IMR-90 (cell line): Measurements from ENCODE around the gene FRY. TPM values are rescaled to one million over a fixed set of nuclear protein-coding genes. Genes with fewer than 3 reads are reported as not detected.
A peak's percentile ranks its signal among the peaks of the same experiment; 100 is the strongest.

ENCODE experiments used
- ATAC-seq: fragments of 200-7000 bp; cut with Tn5 transposase; 2 replicates; pipeline ENCODE4 v1.9.1; 2020; ENCODE audit warnings: low read depth, mild to moderate bottlenecking, moderate library complexity
- BruUV-seq: library from RNA; stranded (reverse); fragments of 400-500 nt; replicated peaks from 2 replicates; lab custom pipeline; 2021; lab: Mats Ljungman, UMichigan
- CTCF ChIA-PET: fragments of 300-600 bp; formaldehyde crosslinking; extraction: SDS; loops from one replicate; lab custom pipeline; 2021; ENCODE audit warnings: antibody characterized with exemption; lab: Yijun Ruan, JAX
- POLR2A ChIA-PET: fragments of 300-600 bp; sonication (Branson Sonifier 250); formaldehyde crosslinking; loops from one replicate; lab custom pipeline; 2022; ENCODE audit warnings: antibody characterized with exemption; ENCODE audit not compliant: unreplicated experiment; lab: Charles Lee
- DNase-seq: peaks from one replicate; pipeline ENCODE4 v3.0.0; 2013
- H2AFZ ChIP-seq: replicated peaks from 2 replicates; pipeline ENCODE3; 2013; ENCODE audit warnings: low read length, mild to moderate bottlenecking; ENCODE audit not compliant: poor library complexity
- H2AK5ac ChIP-seq: 2 replicates; pipeline ENCODE4 v1.6.1; 2013; ENCODE audit warnings: low read depth, low read length, inconsistent platforms
- H2AK9ac ChIP-seq: replicated peaks from 2 replicates; pipeline ENCODE3; 2013; ENCODE audit warnings: mild to moderate bottlenecking, low read depth, low read length, moderate library complexity; ENCODE audit not compliant: poor library complexity
- H2BK120ac ChIP-seq: 2 replicates; pipeline ENCODE4 v1.6.1; 2013; ENCODE audit warnings: low read depth, low read length, inconsistent platforms
- H2BK15ac ChIP-seq: 3 replicates; pipeline ENCODE4 v1.6.1; 2013; ENCODE audit warnings: low read depth, low read length, inconsistent platforms
- H2BK20ac ChIP-seq: 2 replicates; pipeline ENCODE4 v1.6.1; 2013; ENCODE audit warnings: low read depth, mild to moderate bottlenecking, inconsistent platforms, low read length, moderate library complexity
- H2BK5ac ChIP-seq: 2 replicates; pipeline ENCODE4 v1.6.1; 2013; ENCODE audit warnings: mild to moderate bottlenecking, low read depth, low read length, inconsistent platforms; ENCODE audit not compliant: poor library complexity, severe bottlenecking
- H3K14ac ChIP-seq: replicated peaks from 2 replicates; pipeline ENCODE4 v1.6.1; 2013; ENCODE audit warnings: low read depth, low read length, inconsistent platforms
- H3K18ac ChIP-seq: 2 replicates; pipeline ENCODE4 v1.6.1; 2013; ENCODE audit warnings: low read depth, low read length, control low read depth
- H3K23ac ChIP-seq: 2 replicates; pipeline ENCODE4 v1.6.1; 2013; ENCODE audit warnings: low read depth, low read length, inconsistent platforms
- H3K27ac ChIP-seq: 2 replicates; pipeline ENCODE4 v1.5.1; 2013; ENCODE audit warnings: mild to moderate bottlenecking, control low read depth, low read length; ENCODE audit not compliant: insufficient read depth
- H3K27me3 ChIP-seq: 2 replicates; pipeline ENCODE4 v1.6.1; 2013; ENCODE audit warnings: low read length; ENCODE audit not compliant: control insufficient read depth, insufficient read depth
- H3K36me3 ChIP-seq: 2 replicates; pipeline ENCODE4 v1.6.1; 2013; ENCODE audit warnings: low read length, mixed read lengths; ENCODE audit not compliant: control insufficient read depth, insufficient read depth
- H3K4ac ChIP-seq: 2 replicates; pipeline ENCODE4 v1.6.1; 2013; ENCODE audit warnings: low read depth, low read length, inconsistent platforms
- H3K4me1 ChIP-seq: 2 replicates; pipeline ENCODE4 v1.6.1; 2013; ENCODE audit warnings: low read length, mixed read lengths; ENCODE audit not compliant: control insufficient read depth, insufficient read depth
- H3K4me2 ChIP-seq: 2 replicates; pipeline ENCODE4 v1.6.1; 2013; ENCODE audit warnings: low read depth, mild to moderate bottlenecking, control low read depth, low read length, moderate library complexity
- H3K4me3 ChIP-seq: 2 replicates; pipeline ENCODE4 v1.5.1; 2013; ENCODE audit warnings: low read depth, mild to moderate bottlenecking, control low read depth, low read length, moderate library complexity; ENCODE audit not compliant: insufficient read depth
- H3K56ac ChIP-seq: 2 replicates; pipeline ENCODE4 v1.6.1; 2013; ENCODE audit warnings: low read length, inconsistent platforms; ENCODE audit not compliant: insufficient read depth; ENCODE audit errors: extremely low read depth
- H3K79me1 ChIP-seq, 2 experiments: 2 replicates each; pipeline ENCODE4 v1.6.1; 2013; ENCODE audit warnings: low read length in 2 of 2, inconsistent platforms in 1 of 2, low read depth in 1 of 2
- H3K9ac ChIP-seq: 2 replicates; pipeline ENCODE4 v1.6.1; 2013; ENCODE audit warnings: low read depth, low read length, control low read depth
- H3K9me1 ChIP-seq: 2 replicates; pipeline ENCODE4 v1.6.1; 2013; ENCODE audit warnings: low read length, inconsistent platforms; ENCODE audit not compliant: insufficient read depth
- H3K9me3 ChIP-seq: 2 replicates; pipeline ENCODE4 v1.6.1; 2013; ENCODE audit warnings: low read length; ENCODE audit not compliant: control insufficient read depth, insufficient read depth
- H4K20me1 ChIP-seq: 2 replicates; pipeline ENCODE4 v1.6.1; 2013; ENCODE audit warnings: low read length, inconsistent platforms; ENCODE audit not compliant: insufficient read depth
- H4K5ac ChIP-seq: 2 replicates; pipeline ENCODE4 v1.6.1; 2013; ENCODE audit warnings: mild to moderate bottlenecking, low read depth, low read length, control low read depth
- H4K8ac ChIP-seq, 2 experiments: 2 replicates each; pipeline ENCODE4 v1.6.1; 2013; ENCODE audit warnings: low read depth in 2 of 2, low read length in 2 of 2, control low read depth in 1 of 2, inconsistent platforms in 1 of 2
- H4K91ac ChIP-seq: 2 replicates; pipeline ENCODE4 v1.6.1; 2013; ENCODE audit warnings: low read depth, low read length, inconsistent platforms; ENCODE audit not compliant: insufficient read depth
- CEBPB ChIP-seq: IDR thresholded peaks from 2 replicates; pipeline ENCODE4 v1.6.1; 2012; ENCODE audit warnings: low read depth, low read length, improper control_type of control experiment
- FOS ChIP-seq: fragments of 150-350 bp; IDR thresholded peaks from 2 replicates; pipeline ENCODE4 v1.6.1; 2016; ENCODE audit warnings: low read depth, low read length
- MAFK ChIP-seq: IDR thresholded peaks from 2 replicates; pipeline ENCODE4 v1.6.1; 2012; ENCODE audit warnings: low read depth, low read length, improper control_type of control experiment
- MAZ ChIP-seq: IDR thresholded peaks from 2 replicates; pipeline ENCODE4 v1.6.1; 2012; ENCODE audit warnings: low read depth, mild to moderate bottlenecking, low read length, improper control_type of control experiment, moderate library complexity, borderline replicate concordance
- NFE2L2 ChIP-seq: fragments of 150-350 bp; IDR thresholded peaks from 2 replicates; pipeline ENCODE4 v1.6.1; 2016; ENCODE audit warnings: low read depth, mild to moderate bottlenecking, low read length
- RAD21 ChIP-seq: IDR thresholded peaks from 2 replicates; pipeline ENCODE4 v1.6.1; 2012; ENCODE audit warnings: low read length, improper control_type of control experiment
- SMC3 ChIP-seq: fragments of 150-350 bp; IDR thresholded peaks from 2 replicates; pipeline ENCODE4 v1.6.1; 2016; ENCODE audit warnings: low read depth, mild to moderate bottlenecking, antibody characterized with exemption, low read length, moderate library complexity
- WGBS, 2 experiments: methylation state at CpG; one replicate each; pipeline versions ENCODE4 v1.1.5 to v1.1.7; 2013; ENCODE audit warnings: missing lambda C conversion rate in 2 of 2; ENCODE audit not compliant: insufficient read length in 1 of 2; ENCODE audit errors: extremely low coverage in 2 of 2; 5-methylcytosine and 5-hydroxymethylcytosine counted together
- dilution Hi-C: fragments of 300-500 bp; cut with HindIII; formaldehyde crosslinking; loops from one replicate; pipeline ENCODE4 v1.14.3; 2018; ENCODE audit warnings: low sequenced_read_pairs; ENCODE audit not compliant: unreplicated experiment
- in situ Hi-C: fragments of 300-500 bp; cut with MboI; formaldehyde crosslinking; loops from 3 replicates; pipeline ENCODE4 v1.14.3; 2019; ENCODE audit warnings: low sequenced_read_pairs, inconsistent platforms, mixed read lengths
- intact Hi-C: fragments of 100-400 bp; cut with micrococcal nuclease; formaldehyde crosslinking; loops from 2 replicates; pipeline ENCODE4 v1.10.0; 2022
- polyA plus RNA-seq, 3 experiments: library from polyadenylated mRNA; depleted of rRNA; stranded (reverse); fragments of >200 nt; gene quantifications; 2 replicates each; pipeline ENCODE4 v1.2.3, GENCODE V29; 2012; ENCODE audit warnings: low replicate concordance in 1 of 3
- total RNA-seq: library from RNA; depleted of rRNA; stranded (reverse); fragments of >200 nt; gene quantifications from 2 replicates; pipeline ENCODE4 v1.2.3, GENCODE V29; 2012
- TF ChIP-seq, protein P1 (sequence below): fragments of 150-350 bp; IDR thresholded peaks from 2 replicates; pipeline ENCODE4 v1.6.1; 2016; ENCODE audit warnings: low read depth, mild to moderate bottlenecking, low read length, moderate library complexity, borderline replicate concordance

The FRY gene
- total and polyA plus RNA-seq, 2 of the 4 experiments (the other 2 are of a cell fraction) = 3.0 to 4.8 TPM

DNA sequence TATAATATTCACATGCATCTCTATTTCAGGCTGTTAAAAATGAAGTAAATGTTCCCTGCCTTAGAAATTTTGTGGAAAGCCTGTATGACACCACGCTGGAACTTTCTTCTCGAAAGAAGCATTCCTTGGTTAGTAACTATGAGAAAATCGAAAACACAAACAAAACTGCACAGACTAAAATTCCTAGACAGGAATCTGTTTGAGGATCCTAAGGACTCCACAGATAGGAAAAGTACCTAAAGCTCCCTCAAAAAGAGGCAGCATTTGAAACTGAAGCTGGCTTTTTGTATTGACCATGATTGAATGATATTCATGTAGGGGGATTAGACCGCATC, 103.4 kb downstream of the FRY start:
- BruUV-seq = no TSS peak
- ATAC-seq = peak; percentile 19
- Histone ChIP-seq H2BK15ac (no peak overlapping the region), H2AFZ (no peak overlapping the region), H3K14ac (no peak overlapping the region), H3K9me1 (peaks cover 10% of the 10 kb centered on the region), H2BK120ac (peak overlapping the region; percentile 36), H3K27ac (no peak overlapping the region), H3K9ac (no peak overlapping the region), H2BK20ac (peak overlapping the region; percentile 52; the same call in 1 of the 2 replicates), H2AK5ac (no peak overlapping the region), H4K20me1 (no peaks in the 10 kb centered on the region), H3K9me3 (no peaks in the 10 kb centered on the region), H4K8ac (peak overlapping the region in 1 of 2 experiments; percentile 36; a peak in 1 of 4 replicates), H3K36me3 (peaks cover 2% of the 10 kb centered on the region; the same call in 1 of the 2 replicates), H3K4me2 (no peak overlapping the region; the same call in 1 of the 2 replicates), H3K79me1 (no peaks in the 10 kb centered on the region), H3K18ac (peak overlapping the region; percentile 39; the same call in 1 of the 2 replicates), H3K23ac (no peak overlapping the region), H4K5ac (peak overlapping the region; percentile 7; the same call in 1 of the 2 replicates), H3K4me1 (peaks cover 12% of the 10 kb centered on the region), H4K91ac (no peak overlapping the region; the same call in 1 of the 2 replicates), H3K4me3 (no peak overlapping the region), H2BK5ac (peak overlapping the region; percentile 58), H3K27me3 (no peaks in the 10 kb centered on the region), H2AK9ac (no peak overlapping the region), H3K4ac (peak overlapping the region; percentile 40; the same call in 1 of the 2 replicates), H3K56ac (no peak overlapping the region)
- intact Hi-C loops (loop anchor here (5.0 to 10.0 kb wide), 2 partner anchors 103 to 220 kb away; partner anchors contain the start of gene FRY), dilution Hi-C loops (no loop called here), in situ Hi-C loops (no loop called here)
- CTCF ChIA-PET = interaction anchor here (0.7 to 2.4 kb wide), 3 partner anchors 9 to 225 kb away, joined by 3 to 6 read pairs (median 3); no protein-coding TSS in a partner anchor
- POLR2A ChIA-PET = no interaction called here
- TF ChIP-seq NFE2L2 = no peak
- TF ChIP-seq SMC3 = no peak
- TF ChIP-seq CEBPB = no peak
- no peak for TF ChIP-seq FOS
- TF ChIP-seq, protein P1, sequence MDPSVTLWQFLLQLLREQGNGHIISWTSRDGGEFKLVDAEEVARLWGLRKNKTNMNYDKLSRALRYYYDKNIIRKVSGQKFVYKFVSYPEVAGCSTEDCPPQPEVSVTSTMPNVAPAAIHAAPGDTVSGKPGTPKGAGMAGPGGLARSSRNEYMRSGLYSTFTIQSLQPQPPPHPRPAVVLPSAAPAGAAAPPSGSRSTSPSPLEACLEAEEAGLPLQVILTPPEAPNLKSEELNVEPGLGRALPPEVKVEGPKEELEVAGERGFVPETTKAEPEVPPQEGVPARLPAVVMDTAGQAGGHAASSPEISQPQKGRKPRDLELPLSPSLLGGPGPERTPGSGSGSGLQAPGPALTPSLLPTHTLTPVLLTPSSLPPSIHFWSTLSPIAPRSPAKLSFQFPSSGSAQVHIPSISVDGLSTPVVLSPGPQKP = no peak
- no peak for TF ChIP-seq RAD21
- TF ChIP-seq MAFK = no peak
- no peak for TF ChIP-seq MAZ
- WGBS, 2 experiments = no CpG with 5 or more reads among the region's 4 CpGs
- no peak for DNase-seq
